Measurements from ENCODE around the gene TRIM34.

DNA sequence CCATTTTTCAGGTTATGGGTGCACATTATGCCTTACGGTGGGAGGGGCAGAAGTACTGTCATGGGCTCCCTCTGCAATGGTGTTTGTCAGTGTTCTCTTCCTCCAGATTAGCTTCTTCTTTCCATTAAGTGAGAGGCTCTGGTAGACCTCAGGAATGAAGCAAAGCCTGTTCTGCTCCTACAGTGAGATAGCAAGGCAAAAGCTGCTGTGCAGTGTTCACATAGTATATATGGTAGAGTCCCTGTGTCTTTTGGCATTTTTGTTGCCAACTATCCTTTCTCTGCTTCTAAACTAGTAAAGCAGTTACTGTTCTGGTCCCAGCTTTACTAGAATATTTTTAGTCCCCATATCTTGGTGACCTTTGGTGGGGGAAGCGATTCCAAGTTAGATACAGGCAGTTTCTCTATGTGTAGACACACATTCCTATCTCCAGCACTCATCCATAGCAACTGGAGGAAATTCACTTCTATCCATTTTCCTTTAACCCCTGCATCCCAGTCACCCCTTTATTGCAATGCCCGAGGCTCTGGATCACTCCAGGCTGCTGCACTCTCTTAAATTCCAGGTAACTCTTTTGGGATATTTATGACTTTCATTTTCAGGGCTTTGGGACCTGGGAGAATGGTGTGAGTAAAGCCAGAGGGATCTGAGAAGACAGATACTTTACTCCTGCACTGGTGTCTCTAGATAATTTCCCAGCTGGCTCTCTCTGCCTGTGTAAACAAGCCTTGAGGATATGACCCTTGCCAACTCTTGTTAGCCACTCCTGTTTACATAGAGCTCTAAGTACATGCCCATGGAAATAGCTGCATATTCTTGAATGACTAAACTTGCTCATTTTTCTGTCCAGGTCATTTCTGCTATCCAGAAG, 3.9 kb upstream of the TRIM34 start:
- no peak for TF ChIP-seq POLR2AphosphoS5 (IDR thresholded peaks at IDR 0.05)
- TF ChIP-seq, protein P1, sequence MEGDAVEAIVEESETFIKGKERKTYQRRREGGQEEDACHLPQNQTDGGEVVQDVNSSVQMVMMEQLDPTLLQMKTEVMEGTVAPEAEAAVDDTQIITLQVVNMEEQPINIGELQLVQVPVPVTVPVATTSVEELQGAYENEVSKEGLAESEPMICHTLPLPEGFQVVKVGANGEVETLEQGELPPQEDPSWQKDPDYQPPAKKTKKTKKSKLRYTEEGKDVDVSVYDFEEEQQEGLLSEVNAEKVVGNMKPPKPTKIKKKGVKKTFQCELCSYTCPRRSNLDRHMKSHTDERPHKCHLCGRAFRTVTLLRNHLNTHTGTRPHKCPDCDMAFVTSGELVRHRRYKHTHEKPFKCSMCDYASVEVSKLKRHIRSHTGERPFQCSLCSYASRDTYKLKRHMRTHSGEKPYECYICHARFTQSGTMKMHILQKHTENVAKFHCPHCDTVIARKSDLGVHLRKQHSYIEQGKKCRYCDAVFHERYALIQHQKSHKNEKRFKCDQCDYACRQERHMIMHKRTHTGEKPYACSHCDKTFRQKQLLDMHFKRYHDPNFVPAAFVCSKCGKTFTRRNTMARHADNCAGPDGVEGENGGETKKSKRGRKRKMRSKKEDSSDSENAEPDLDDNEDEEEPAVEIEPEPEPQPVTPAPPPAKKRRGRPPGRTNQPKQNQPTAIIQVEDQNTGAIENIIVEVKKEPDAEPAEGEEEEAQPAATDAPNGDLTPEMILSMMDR (IDR thresholded peaks at IDR 0.05) = no peak
